LNCAP (cell line): ENCODE data around the gene C20orf144.

Source experiments
- CTCF ChIP-seq: fragments of 450-650 bp; IDR thresholded peaks from 2 replicates; pipeline ENCODE4 v1.5.1; 2017; ENCODE audit warnings: mild to moderate bottlenecking

The C20orf144 gene

GRCh38 chr20:33658510-33658909, 3.6 kb upstream of the C20orf144 start:
- no peak for TF ChIP-seq CTCF

DNA sequence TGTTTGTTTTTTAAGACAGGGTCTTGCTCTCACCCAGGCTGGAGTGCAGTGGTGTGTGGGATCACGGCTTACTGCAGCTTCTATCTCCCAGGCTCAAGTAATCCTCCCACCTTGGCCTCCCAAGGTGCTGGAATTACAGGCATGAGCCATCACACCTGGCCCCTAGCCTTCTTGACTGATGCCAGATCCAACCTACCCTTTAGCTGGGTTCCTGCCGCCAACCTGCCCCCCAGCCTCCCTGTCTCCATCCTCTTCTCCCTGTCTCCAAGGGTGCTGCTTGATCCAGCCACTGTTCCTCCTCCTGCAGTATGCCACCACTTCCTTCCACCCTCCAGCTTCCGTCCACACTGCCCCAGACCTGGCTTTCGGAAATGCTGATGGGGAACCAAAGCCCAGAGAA, 3.2 kb upstream of the C20orf144 start:
- no peak for TF ChIP-seq CTCF

DNA sequence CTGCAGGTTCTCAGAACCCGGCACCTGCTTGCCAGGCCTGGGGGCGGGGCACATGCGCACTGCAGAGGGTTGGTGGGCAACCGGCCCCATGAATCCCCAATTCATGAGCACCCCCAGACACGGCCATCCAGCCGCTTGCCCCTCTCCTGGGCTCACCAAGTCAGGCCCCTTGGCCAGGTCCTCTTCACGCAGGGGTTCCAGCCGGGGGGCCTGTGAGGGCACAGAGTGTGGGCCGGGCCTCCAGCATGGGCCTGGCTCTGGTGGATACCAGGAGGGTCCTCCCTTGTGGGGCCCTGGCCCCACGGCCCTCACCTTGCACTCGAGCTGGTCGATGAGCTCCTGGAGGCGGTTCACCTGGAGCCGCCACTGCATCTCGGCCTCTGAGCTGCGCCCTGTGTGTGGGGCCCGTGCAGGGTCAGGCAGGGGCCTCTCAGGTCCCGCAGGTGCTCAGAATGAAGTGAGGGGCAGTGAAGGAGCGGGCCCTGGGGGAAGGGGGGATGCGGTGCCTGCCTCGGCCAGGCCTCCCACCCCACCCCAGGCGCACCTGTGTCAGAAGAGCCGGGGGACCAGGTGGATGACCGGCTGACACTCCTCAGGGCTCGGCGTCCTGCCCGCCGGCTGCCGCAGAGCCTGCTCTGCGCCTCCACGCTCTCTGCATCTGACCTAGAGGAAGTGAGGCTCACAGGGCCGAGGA, 2.6 kb upstream of the C20orf144 start:
- TF ChIP-seq CTCF: no peak

DNA sequence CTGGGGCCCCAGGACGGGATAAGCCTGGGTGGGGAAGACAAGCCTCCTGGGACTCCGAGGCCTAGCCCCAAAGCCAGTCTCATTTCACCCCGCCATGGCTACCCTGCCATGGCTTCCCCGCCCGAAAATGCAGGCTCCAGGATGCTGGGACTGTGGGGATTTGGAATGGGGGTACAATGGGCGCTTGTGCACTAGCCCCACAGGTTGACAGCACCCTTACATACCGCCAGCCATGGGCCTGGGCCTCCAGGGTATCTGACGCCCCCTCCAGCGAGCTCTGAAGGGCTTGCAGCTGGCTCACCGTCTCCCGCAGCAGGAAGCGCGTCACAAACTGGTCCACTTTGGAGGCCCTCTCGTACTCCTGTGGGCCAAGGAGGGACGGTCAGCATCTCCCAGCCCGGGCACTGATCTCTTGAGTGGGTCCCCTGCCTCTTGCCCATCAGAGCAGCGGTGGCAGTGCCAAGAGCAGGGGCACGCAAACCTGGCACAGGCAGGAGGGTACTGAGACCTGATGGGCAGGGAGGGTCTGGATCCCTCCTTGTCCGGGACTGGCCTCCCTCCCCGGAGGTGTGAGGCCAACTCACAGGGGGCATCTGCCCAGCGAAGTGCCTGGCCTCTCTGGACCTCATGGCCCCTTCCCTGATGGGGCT, 2.0 kb upstream of the C20orf144 start:
- no peak for TF ChIP-seq CTCF

DNA sequence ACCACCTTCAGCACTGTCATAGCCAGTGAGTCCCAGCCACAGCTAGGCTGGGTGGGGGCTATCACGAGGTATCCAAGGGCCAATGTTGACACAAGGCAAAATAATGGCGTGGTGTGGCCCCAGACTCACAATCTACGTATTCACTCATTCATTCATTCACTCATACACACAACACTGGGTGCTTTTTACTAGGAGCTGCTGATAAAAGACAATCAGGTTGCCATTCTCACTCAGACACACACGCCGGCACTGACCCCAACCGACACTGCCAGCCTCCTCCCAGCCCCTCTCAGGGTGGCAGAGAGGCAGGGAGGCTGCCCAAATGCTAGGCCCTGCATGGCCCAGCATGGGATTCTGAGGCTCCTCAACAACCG, 1.5 kb upstream of the C20orf144 start:
- TF ChIP-seq CTCF: no peak

- TF ChIP-seq CTCF: no peak
Measured at GRCh38 chr20:33663161-33664084, 1.3 kb downstream of the C20orf144 start.

GRCh38 chr20:33664085-33664761, 2.1 kb downstream of the C20orf144 start:
- TF ChIP-seq CTCF: no peak
